Lung (tissue), 12 donors: ENCODE results near the gene GJB2. TPM values are rescaled to one million over a fixed set of nuclear protein-coding genes. Genes with fewer than 3 reads are reported as not detected.

Experiments
- ATAC-seq: fragments of 200-7000 bp; cut with Tn5 transposase; one replicate; pipeline ENCODE4 v1.9.1; 2020; ENCODE audit warnings: moderate number of reproducible peaks; ENCODE audit not compliant: insufficient read depth, low FRiP score
- DNase-seq, 3 donors: peaks; one replicate each; pipeline ENCODE4 v3.0.0-alpha.2; 2013 to 2017
- H3K27ac ChIP-seq, 2 donors: one replicate each; pipeline ENCODE4 v1.5.1; 2013; ENCODE audit warnings: mild to moderate bottlenecking in 2 of 2, moderate library complexity in 2 of 2, control low read depth in 1 of 2, inconsistent platforms in 1 of 2, low read depth in 1 of 2, low read length in 1 of 2
- H3K27me3 ChIP-seq, 3 donors: one replicate each; pipeline ENCODE4 v1.5.1; 2013; ENCODE audit warnings: low read length in 2 of 3; ENCODE audit not compliant: control insufficient read depth in 3 of 3, insufficient read depth in 3 of 3
- H3K36me3 ChIP-seq, 4 donors: one replicate each; pipeline ENCODE4 v1.5.1; 2013; ENCODE audit warnings: low read length in 4 of 4, mild to moderate bottlenecking in 1 of 4, moderate library complexity in 1 of 4; ENCODE audit not compliant: control insufficient read depth in 4 of 4, insufficient read depth in 4 of 4
- H3K4me1 ChIP-seq, 5 donors: one replicate each; pipeline ENCODE4 v1.5.1; 2013; ENCODE audit warnings: low read length in 5 of 5, mild to moderate bottlenecking in 2 of 5, moderate library complexity in 1 of 5; ENCODE audit not compliant: control insufficient read depth in 5 of 5, insufficient read depth in 5 of 5
- H3K4me3 ChIP-seq: one replicate; pipeline ENCODE4 v1.5.1; 2013; ENCODE audit warnings: mild to moderate bottlenecking, control low read depth, moderate library complexity
- H3K9ac ChIP-seq, 2 donors: one replicate each; pipeline ENCODE4 v1.5.1; 2013; ENCODE audit warnings: low read length in 2 of 2, control low read depth in 1 of 2; ENCODE audit not compliant: insufficient read depth in 1 of 2
- H3K9me3 ChIP-seq, 4 donors: one replicate each; pipeline ENCODE4 v1.5.1; 2013; ENCODE audit warnings: low read length in 3 of 4, mild to moderate bottlenecking in 1 of 4, moderate library complexity in 1 of 4; ENCODE audit not compliant: control insufficient read depth in 4 of 4, insufficient read depth in 3 of 4
- WGBS, 2 donors: extraction: QIAGEN DNeasy Blood & Tissue Kit; methylation state at CpG; one replicate each; pipeline ENCODE4 v1.1.7; 2013; 5-methylcytosine and 5-hydroxymethylcytosine counted together
- polyA plus RNA-seq, 2 donors: library from polyadenylated mRNA; stranded (reverse); fragments of 200-250 nt; gene quantifications; one replicate each; pipeline ENCODE4 v1.2.1, GENCODE V29; 2013
- total RNA-seq, 2 donors: library from RNA; depleted of rRNA in 1 of 2; stranded (reverse); fragments of >200 nt in 1 of 2; gene quantifications; one replicate each; pipeline ENCODE4 v1.2.1, GENCODE V29; 2014 to 2021
- TF ChIP-seq, protein P1 (sequence below): IDR thresholded peaks from 2 replicates; pipeline ENCODE4 v1.5.1; 2012; ENCODE audit warnings: mild to moderate bottlenecking; ENCODE audit errors: control extremely low read depth, extremely low read depth
- donor health status: control.
- donor health status: control.
- donor health status: Bipolar disorder and iron deficiency.
- donor health status: healthy.
- donor health status: DM: yes; HTN: yes; CAD: no.

The GJB2 gene
- total and polyA plus RNA-seq, 4 donors = 0.71 to 7.2 (median 1.5) TPM

DNA sequence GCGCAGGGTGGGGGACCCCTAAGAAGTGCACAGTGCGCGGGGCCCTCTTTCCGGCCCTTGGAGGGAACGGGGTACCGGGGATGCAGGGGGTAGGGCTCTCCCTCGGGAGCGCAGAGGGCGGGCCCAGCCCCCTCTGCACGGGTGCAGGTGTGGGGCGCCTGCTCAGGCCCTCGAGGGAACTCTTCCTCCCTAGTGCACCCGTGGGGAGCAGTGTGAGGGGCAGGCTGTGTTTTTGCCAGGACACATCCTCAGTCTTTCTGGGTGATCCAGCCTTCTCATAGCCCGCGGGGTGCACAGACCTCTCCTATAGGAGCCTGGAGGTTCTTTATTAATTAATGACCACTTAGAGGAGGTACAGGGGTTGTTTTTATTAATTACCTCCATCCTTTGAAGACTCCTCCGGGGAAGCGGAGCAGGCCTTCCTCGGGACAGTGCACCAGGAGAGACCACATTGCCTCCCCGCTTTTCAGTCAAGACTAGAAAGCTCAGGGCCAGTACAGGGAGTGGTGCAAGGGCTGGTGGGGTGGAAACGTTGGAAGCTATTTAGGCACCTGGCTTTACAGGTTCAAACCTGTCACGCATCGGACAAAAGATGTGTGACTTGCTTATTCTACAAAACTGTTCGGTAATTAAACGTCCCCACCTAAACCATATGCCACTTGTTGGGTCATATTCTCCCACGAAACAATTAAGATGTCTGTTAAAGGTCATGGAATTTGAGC, 40.0 kb upstream of the GJB2 start:
- no peak for ATAC-seq

DNA sequence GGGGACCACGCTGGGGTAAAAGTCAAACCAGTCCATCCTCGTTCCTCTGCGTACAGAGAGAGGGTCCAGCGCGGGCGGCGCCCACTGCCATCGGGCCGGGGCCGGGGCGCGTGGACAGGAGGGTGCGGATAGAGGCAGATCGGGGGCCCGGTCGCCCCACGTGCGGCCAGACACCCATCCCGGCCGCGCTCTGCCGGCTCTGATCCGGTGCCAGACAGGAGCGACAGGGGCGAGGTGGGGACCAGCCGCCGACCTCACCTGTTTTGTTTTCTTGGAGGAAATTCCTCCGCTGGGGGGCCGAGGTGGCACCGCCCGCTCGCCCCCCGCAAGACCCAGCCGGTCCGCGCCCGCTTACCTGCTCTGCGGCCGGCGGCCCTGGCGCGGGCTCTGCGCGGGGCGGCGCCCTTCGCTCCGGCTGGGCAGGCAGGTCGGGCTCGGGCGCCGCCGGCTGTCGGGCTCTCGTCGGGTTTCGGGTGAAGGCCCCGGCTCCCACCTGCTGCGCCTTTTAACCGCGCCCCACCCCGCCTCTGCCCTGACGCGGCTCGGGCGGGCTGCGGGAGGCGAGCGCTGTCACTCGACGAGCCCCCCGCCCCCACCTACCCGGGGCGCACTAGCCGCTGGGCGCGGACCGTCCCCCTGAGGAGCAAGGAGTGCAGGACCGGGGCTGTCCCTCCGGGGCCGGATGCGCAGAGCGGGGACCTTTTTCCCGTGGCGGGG, 39.3 kb upstream of the GJB2 start, which contains the start of gene GJB6:
Gene GJB6, minus strand, starts transcription at position 481 of the 717 bp plus-strand sequence. CDS start 8,839 bp downstream, outside the sequence.
- H3K36me3 ChIP-seq = no peaks in the 10 kb centered on the region
- ATAC-seq (no peak), DNase-seq (peak in 2 of 3 donors; percentile 29 to 36)
- H3K4me3 ChIP-seq = no peak within 1 kb of the TSS
- TF ChIP-seq, protein P1, sequence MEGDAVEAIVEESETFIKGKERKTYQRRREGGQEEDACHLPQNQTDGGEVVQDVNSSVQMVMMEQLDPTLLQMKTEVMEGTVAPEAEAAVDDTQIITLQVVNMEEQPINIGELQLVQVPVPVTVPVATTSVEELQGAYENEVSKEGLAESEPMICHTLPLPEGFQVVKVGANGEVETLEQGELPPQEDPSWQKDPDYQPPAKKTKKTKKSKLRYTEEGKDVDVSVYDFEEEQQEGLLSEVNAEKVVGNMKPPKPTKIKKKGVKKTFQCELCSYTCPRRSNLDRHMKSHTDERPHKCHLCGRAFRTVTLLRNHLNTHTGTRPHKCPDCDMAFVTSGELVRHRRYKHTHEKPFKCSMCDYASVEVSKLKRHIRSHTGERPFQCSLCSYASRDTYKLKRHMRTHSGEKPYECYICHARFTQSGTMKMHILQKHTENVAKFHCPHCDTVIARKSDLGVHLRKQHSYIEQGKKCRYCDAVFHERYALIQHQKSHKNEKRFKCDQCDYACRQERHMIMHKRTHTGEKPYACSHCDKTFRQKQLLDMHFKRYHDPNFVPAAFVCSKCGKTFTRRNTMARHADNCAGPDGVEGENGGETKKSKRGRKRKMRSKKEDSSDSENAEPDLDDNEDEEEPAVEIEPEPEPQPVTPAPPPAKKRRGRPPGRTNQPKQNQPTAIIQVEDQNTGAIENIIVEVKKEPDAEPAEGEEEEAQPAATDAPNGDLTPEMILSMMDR = no peak
- H3K9ac ChIP-seq = no peak within 1 kb of the TSS
- 1 to 2% methylated on average over 56 to 85 of the region's 85 CpGs for WGBS, 2 donors
- H3K9me3 ChIP-seq = peaks cover 0 to 2% (median 0%) of the 10 kb centered on the region in 4 donors
- H3K4me1 ChIP-seq = peaks cover 0 to 11% (median 0%) of the 10 kb centered on the region in 5 donors
- peaks cover 5 to 43% (median 43%) of the 10 kb centered on the region in 3 donors for H3K27me3 ChIP-seq
- no peak within 1 kb of the TSS for H3K27ac ChIP-seq

More for the DNA sequence above, 40.0 kb upstream of the GJB2 start:
- H3K9ac ChIP-seq = no peak overlapping the region
- DNase-seq = no peak
- peaks cover 0 to 11% (median 0%) of the 10 kb centered on the region in 5 donors for H3K4me1 ChIP-seq
- H3K27me3 ChIP-seq = peaks cover 5 to 43% (median 43%) of the 10 kb centered on the region in 3 donors
- TF ChIP-seq, protein P1 = no peak
- WGBS, 2 donors = 34 to 35% methylated on average over 25 of the region's 25 CpGs
- H3K9me3 ChIP-seq = peaks cover 0 to 2% (median 0%) of the 10 kb centered on the region in 4 donors
- H3K36me3 ChIP-seq = no peaks in the 10 kb centered on the region
- no peak overlapping the region for H3K27ac ChIP-seq
- H3K4me3 ChIP-seq = no peak overlapping the region

DNA sequence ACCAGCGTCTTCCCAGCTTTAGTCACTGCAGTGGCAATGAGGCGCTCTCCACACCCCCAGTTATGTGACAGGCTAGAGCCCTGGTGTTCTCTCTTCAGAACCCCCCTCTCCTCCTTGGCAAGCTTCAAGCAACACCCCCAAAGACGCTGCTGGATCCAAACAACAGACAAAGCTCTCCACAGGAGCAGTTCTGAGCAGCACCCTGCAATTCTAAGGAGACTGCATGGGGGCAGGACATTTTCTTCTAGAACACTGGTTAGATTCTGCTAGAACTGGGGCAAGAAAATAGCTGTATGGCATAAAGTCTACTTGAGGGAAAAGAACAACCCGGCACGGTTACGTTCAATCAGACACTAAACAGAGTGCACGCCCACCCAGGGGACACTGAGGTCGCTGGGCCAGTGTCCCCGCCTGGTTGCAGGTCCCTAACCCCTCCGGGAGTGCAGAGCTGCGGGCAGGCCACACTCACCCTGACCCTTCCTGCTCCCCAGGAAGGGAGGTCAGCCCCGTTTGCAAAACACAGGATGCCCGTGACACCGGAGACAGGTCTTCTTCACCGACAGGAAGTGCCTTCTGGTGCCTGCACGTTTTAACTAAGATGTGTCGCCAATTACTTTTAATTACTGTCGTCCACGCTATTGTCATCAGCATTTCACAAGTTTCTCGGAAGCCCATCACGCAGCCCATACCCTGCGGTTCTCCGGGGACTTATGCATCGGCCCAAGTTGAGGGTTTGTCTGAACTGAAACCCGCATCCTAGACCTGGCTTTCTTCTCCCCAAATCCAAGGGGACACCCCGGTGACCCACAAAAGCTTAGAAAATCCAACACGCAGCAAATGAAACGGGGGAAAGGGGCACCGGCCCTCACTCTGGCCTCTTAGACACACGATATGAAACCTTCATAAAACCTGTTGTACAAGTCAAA, 38.4 kb upstream of the GJB2 start:
- Histone ChIP-seq H3K36me3 (no peaks in the 10 kb centered on the region), H3K9ac (no peak overlapping the region), H3K9me3 (peaks cover 0 to 2% (median 0%) of the 10 kb centered on the region in 4 donors), H3K27me3 (peaks cover 5 to 43% (median 43%) of the 10 kb centered on the region in 3 donors), H3K4me3 (no peak overlapping the region), H3K4me1 (peaks cover 0 to 11% (median 0%) of the 10 kb centered on the region in 5 donors), H3K27ac (no peak overlapping the region)
- WGBS, 2 donors = 17 to 28% methylated on average over 30 of the region's 30 CpGs
- DNase-seq (peak in 1 of 3 donors; percentile 14), ATAC-seq (no peak)
- TF ChIP-seq, protein P1 = no peak
